Right cardiac atrium (tissue), 5 donors: ENCODE results near the gene IFNAR2. TPM values are rescaled to one million over a fixed set of nuclear protein-coding genes. Genes with fewer than 3 reads are reported as not detected.
A peak's percentile ranks its signal among the peaks of the same experiment; 100 is the strongest.
"Not testable (repeated sequence)": the region's sequence is repeated elsewhere in the genome, so short reads cannot be mapped to it uniquely, and the experiment has no call there.

Source experiments
- ATAC-seq, 2 donors: fragments of 200-7000 bp; cut with Tn5 transposase; one replicate each; pipeline versions ENCODE4 v1.8.0 to v1.9.1; 2020; ENCODE audit warnings: moderate library complexity in 2 of 2, mild to moderate bottlenecking in 1 of 2
- DNase-seq, 3 donors: peaks; one replicate each; pipeline ENCODE4 v3.0.0-alpha.2; 2020
- H3K27ac ChIP-seq: one replicate; pipeline ENCODE4 v1.5.1; 2013; ENCODE audit warnings: mild to moderate bottlenecking, low read length, control low read depth, moderate library complexity
- H3K27me3 ChIP-seq: one replicate; pipeline ENCODE4 v1.6.1; 2013; ENCODE audit not compliant: control insufficient read depth, insufficient read depth
- H3K4me1 ChIP-seq: one replicate; pipeline ENCODE4 v1.6.1; 2013; ENCODE audit warnings: low read length; ENCODE audit not compliant: control insufficient read depth, insufficient read depth
- H3K4me3 ChIP-seq: one replicate; pipeline ENCODE4 v1.5.1; 2013; ENCODE audit warnings: low read length, control low read depth
- H3K9me3 ChIP-seq: one replicate; pipeline ENCODE4 v1.6.1; 2013; ENCODE audit warnings: low read length; ENCODE audit not compliant: control insufficient read depth
- WGBS: extraction: QIAGEN DNeasy Blood & Tissue Kit; methylation state at CpG from one replicate; pipeline ENCODE4 v1.1.7; 2013; 5-methylcytosine and 5-hydroxymethylcytosine counted together
- intact Hi-C, 4 donors: fragments of 100-400 bp; cut with DNase I; formaldehyde crosslinking; loops; one replicate each; pipeline versions ENCODE4 v1.11.0 to v1.14.0; 2022 to 2023
- polyA plus RNA-seq: library from polyadenylated mRNA; stranded (reverse); fragments of 200-250 nt; gene quantifications from one replicate; pipeline ENCODE4 v1.2.3, GENCODE V29; 2013
- total RNA-seq, 4 donors: library from RNA; stranded (reverse); fragmentation: NEBNext Ultra II Directional; extraction: Animal tissue kit (Norgen Biotek cat#: 25700); gene quantifications; one replicate each; pipeline ENCODE4 v1.2.1, GENCODE V29; 2021
- donor health status: healthy with polysubstance abuse.
- donor health status: DM: no; HTN: yes; CAD: no.
- donor health status: DM: no; HTN: no; CAD: no.
- donor health status: DM: no; HTN: yes; CAD: no; lungs with severe emphysema.
- donor health status: DM: yes; HTN: yes; CAD: no.

IFNAR2 gene
- total and polyA plus RNA-seq, 5 donors: 11.8 to 21.7 (median 15.5) TPM

- 97% methylated on average over 8 of the region's 8 CpGs for WGBS
- not testable (repeated sequence) for ATAC-seq, DNase-seq, H3K27ac ChIP-seq, H3K27me3 ChIP-seq, H3K4me1 ChIP-seq, H3K4me3 ChIP-seq, H3K9me3 ChIP-seq
- intact Hi-C loops: loop anchor here in 1 of 4 donors (10.0 kb wide), 1 partner anchor 92 kb away; no protein-coding TSS in a partner anchor
Observed at GRCh38 chr21:33242846-33243245, 13.1 kb downstream of the IFNAR2 start.

- Histone ChIP-seq H3K4me1 (peaks cover 4% of the 10 kb centered on the region), H3K27ac (peak overlapping the region; percentile 83)
- intact Hi-C loops: loop anchor here in 1 of 4 donors (10.0 kb wide), 1 partner anchor 91 kb away; no protein-coding TSS in a partner anchor
Observed at GRCh38 chr21:33244082-33244778, 14.5 kb downstream of the IFNAR2 start.

DNA sequence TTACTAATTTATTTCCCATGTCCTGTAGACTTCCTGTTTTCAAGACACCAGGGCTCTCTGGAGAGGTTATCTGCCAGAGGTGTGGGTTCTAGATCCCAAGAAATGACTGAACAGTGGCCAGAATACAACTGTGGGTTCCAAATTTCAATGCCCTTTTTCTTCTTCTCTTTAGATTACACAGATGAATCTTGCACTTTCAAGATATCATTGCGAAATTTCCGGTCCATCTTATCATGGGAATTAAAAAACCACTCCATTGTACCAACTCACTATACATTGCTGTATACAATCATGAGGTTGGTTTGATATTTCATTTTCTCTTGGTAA is 15.0 kb downstream of the IFNAR2 start:
- no peak overlapping the region for H3K27ac ChIP-seq
- intact Hi-C loops: loop anchor here in 1 of 4 donors (10.0 kb wide), 1 partner anchor 90 kb away; no protein-coding TSS in a partner anchor
- ATAC-seq (no peak), DNase-seq (no peak)
- H3K4me1 ChIP-seq: peaks cover 4% of the 10 kb centered on the region
- H3K4me3 ChIP-seq: no peak overlapping the region
- H3K9me3 ChIP-seq: no peaks in the 10 kb centered on the region
- H3K27me3 ChIP-seq: no peaks in the 10 kb centered on the region
- WGBS: 60% methylated on average over 2 of the region's 2 CpGs

More at GRCh38 chr21:33244082-33244778, 14.5 kb downstream of the IFNAR2 start:
- no peaks in the 10 kb centered on the region for H3K27me3 ChIP-seq
- no peak overlapping the region for H3K4me3 ChIP-seq
- 64% methylated on average over 6 of the region's 6 CpGs for WGBS
- DNase-seq: no peak
- no peaks in the 10 kb centered on the region for H3K9me3 ChIP-seq
- ATAC-seq: peak in 1 of 2 donors; percentile 58

DNA sequence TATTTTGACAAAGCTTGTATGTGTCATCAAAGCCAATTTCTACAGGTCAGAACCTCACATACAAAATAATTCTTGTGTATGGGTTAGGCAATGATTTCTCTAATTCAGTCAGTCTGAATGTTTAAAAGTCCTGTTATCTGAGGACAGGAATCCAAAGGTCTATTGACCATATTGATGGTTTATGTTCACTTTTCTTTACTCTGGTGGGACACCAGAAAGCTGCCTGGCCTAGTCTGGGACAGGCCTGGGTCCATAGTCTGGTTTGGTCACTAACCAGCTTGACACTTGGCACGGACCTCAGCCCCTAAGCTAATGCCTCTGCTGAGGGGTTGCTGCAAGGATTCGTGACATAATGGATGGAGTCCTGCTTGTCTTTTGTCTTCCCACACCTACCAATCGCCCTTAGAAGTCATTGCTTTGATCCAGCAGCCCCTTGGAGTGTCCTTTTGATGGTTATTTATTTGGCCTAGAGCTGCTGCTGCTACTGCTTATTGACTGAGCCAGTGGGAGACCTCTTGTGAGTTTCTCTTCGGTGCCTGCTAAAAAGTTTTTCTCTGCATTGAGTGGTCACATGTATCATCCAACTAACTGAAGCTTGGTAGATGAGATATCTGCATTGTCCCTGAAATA is 15.7 kb downstream of the IFNAR2 start:
- DNase-seq: no peak
- Histone ChIP-seq H3K4me1 (peaks cover 4% of the 10 kb centered on the region), H3K27ac (peak overlapping the region; percentile 13), H3K27me3 (no peaks in the 10 kb centered on the region), H3K9me3 (no peaks in the 10 kb centered on the region), H3K4me3 (no peak overlapping the region)
- intact Hi-C loops: loop anchor here in 1 of 4 donors (10.0 kb wide), 1 partner anchor 89 kb away; no protein-coding TSS in a partner anchor
- WGBS: 83% methylated on average over 4 of the region's 4 CpGs
- no peak for ATAC-seq

DNA sequence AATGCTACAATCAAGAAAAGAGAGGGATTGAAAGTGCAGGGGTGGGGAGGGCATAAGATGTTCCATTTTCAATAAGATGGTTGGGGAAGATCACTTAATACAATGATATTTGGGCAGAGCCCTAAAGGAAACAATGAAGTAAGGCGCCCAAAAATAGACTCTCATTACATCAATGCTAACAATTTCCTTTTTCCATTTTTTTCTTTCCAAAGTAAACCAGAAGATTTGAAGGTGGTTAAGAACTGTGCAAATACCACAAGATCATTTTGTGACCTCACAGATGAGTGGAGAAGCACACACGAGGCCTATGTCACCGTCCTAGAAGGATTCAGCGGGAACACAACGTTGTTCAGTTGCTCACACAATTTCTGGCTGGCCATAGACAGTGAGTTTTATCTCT is 16.8 kb downstream of the IFNAR2 start:
- no peaks in the 10 kb centered on the region for H3K27me3 ChIP-seq
- 75% methylated on average over 5 of the region's 5 CpGs for WGBS
- intact Hi-C loops: loop anchor here in 1 of 4 donors (10.0 kb wide), 1 partner anchor 88 kb away; no protein-coding TSS in a partner anchor
- no peaks in the 10 kb centered on the region for H3K9me3 ChIP-seq
- H3K4me1 ChIP-seq: peaks cover 4% of the 10 kb centered on the region
- DNase-seq: no peak
- peak; percentile 60 to 87 for ATAC-seq
- H3K27ac ChIP-seq: peak overlapping the region; percentile 23
- H3K4me3 ChIP-seq: no peak overlapping the region

- Histone ChIP-seq H3K27ac (peak overlapping the region; percentile 23), H3K4me1 (peaks cover 4% of the 10 kb centered on the region), H3K4me3 (no peak overlapping the region), H3K9me3 (no peaks in the 10 kb centered on the region), H3K27me3 (no peaks in the 10 kb centered on the region)
- ATAC-seq: no peak
- no peak for DNase-seq
- intact Hi-C loops: loop anchor here in 1 of 4 donors (10.0 kb wide), 1 partner anchor 88 kb away; no protein-coding TSS in a partner anchor
- WGBS: 94% methylated on average over 7 of the region's 7 CpGs
Observed at GRCh38 chr21:33246963-33247362, 17.2 kb downstream of the IFNAR2 start.

- intact Hi-C loops: loop anchor here in 1 of 4 donors (10.0 kb wide), 1 partner anchor 87 kb away; no protein-coding TSS in a partner anchor
- Histone ChIP-seq H3K27me3 (no peaks in the 10 kb centered on the region), H3K4me1 (peaks cover 4% of the 10 kb centered on the region), H3K9me3 (no peaks in the 10 kb centered on the region), H3K27ac (no peak overlapping the region), H3K4me3 (no peak overlapping the region)
- 39% methylated on average over 6 of the region's 6 CpGs for WGBS
- no peak for DNase-seq
- no peak for ATAC-seq
Observed at GRCh38 chr21:33247599-33247998, 17.9 kb downstream of the IFNAR2 start.

GRCh38 chr21:33249331-33250002 is 19.7 kb downstream of the IFNAR2 start:
- peak in 1 of 2 donors; percentile 41 for ATAC-seq
- no peak for DNase-seq
- Histone ChIP-seq H3K27ac (no peak overlapping the region), H3K27me3 (no peaks in the 10 kb centered on the region), H3K4me1 (peaks cover 1% of the 10 kb centered on the region), H3K9me3 (no peaks in the 10 kb centered on the region), H3K4me3 (no peak overlapping the region)
- WGBS: 74% methylated on average over 7 of the region's 7 CpGs
- intact Hi-C loops: loop anchor here in 1 of 4 donors (10.0 kb wide), 1 partner anchor 85 kb away; no protein-coding TSS in a partner anchor

DNA sequence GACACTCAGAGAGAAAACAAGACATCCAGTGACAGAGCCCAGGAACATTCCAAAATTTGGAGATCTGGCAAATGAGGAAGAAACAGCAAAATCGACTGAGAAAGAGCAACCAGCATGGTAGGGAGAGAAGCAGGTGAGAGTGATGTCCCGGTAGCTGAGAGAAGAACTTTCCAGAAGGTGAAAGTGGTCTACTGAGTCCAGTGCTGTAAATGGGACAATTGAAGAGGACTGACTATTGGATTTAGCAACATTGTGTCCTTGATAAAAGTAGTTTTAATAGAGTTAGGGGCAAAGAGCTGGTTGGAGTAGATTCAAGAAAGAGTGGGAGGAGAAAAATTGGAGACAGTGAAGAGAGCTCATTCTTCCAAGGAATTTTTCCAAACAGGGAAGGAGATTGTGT is 21.4 kb downstream of the IFNAR2 start:
- no peak overlapping the region for H3K4me3 ChIP-seq
- no peak overlapping the region for H3K27ac ChIP-seq
- ATAC-seq (no peak), DNase-seq (no peak)
- intact Hi-C loops: no loop called here
- no peaks in the 10 kb centered on the region for H3K4me1 ChIP-seq
- WGBS: 90% methylated on average over 2 of the region's 2 CpGs
- no peaks in the 10 kb centered on the region for H3K27me3 ChIP-seq
- no peaks in the 10 kb centered on the region for H3K9me3 ChIP-seq

DNA sequence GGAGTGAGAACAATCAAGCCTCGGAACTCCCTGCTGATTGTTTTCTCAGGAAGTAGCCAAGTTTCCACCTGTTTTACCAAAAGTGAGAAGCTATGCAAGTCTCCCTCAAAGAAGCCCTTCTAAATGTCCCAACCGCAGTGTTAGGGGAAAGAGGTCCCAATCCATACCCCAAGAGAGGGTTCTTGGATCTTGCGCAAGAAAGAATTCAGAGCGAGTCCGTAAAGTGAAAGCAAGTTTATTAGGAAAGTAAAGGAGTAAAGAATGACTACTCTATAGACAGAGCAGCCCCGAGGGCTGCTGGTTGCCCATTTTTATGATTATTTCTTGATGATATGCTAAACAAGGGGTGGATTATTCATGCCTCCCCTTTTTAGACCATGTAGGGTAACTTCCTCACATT is 23.6 kb downstream of the IFNAR2 start:
- intact Hi-C loops, ATAC-seq, H3K27ac ChIP-seq, DNase-seq, H3K9me3 ChIP-seq, H3K4me3 ChIP-seq, H3K4me1 ChIP-seq, H3K27me3 ChIP-seq: not testable (repeated sequence)
- 85% methylated on average over 6 of the region's 6 CpGs for WGBS

- Histone ChIP-seq H3K27me3 (no peaks in the 10 kb centered on the region), H3K4me3 (no peak overlapping the region), H3K9me3 (no peaks in the 10 kb centered on the region), H3K4me1 (no peaks in the 10 kb centered on the region), H3K27ac (no peak overlapping the region)
- no peak for DNase-seq
- intact Hi-C loops: no loop called here
- WGBS: 94% methylated on average over 5 of the region's 5 CpGs
- no peak for ATAC-seq
Observed at GRCh38 chr21:33254766-33255165, 25.0 kb downstream of the IFNAR2 start.
